Right atrium auricular region (tissue), 2 donors: ENCODE results near the gene GPLD1. TPM values are rescaled to one million over a fixed set of nuclear protein-coding genes. Genes with fewer than 3 reads are reported as not detected.
"Not testable (repeated sequence)": the region's sequence is repeated elsewhere in the genome, so short reads cannot be mapped to it uniquely, and the experiment has no call there.

ENCODE experiments used
- DNase-seq: peaks from one replicate; pipeline ENCODE4 v3.0.0-alpha.2; 2019; ENCODE audit warnings: low spot score
- H3K27ac ChIP-seq, 2 donors: fragments of 200-600 bp; sonication (generic); 1 replicate in 1 of 2; 2 replicates in 1 of 2; pipeline ENCODE4 v1.5.1; 2016 to 2019
- H3K27me3 ChIP-seq, 2 donors: fragments of 200-600 bp; sonication (generic); one replicate each; pipeline versions ENCODE4 v1.5.1 to v1.6.0; 2017 to 2019
- H3K36me3 ChIP-seq: fragments of 200-600 bp; sonication (generic); one replicate; pipeline ENCODE4 v1.5.1; 2016
- H3K4me1 ChIP-seq, 2 donors: fragments of 200-600 bp; sonication (generic); one replicate each; pipeline versions ENCODE4 v1.5.1 to v1.6.0; 2017 to 2019
- H3K4me3 ChIP-seq, 2 donors: fragments of 200-600 bp; sonication (generic); 1 replicate in 1 of 2; 2 replicates in 1 of 2; pipeline ENCODE4 v1.5.1; 2017 to 2019; ENCODE audit warnings: mild to moderate bottlenecking in 1 of 2, moderate library complexity in 1 of 2
- H3K9me3 ChIP-seq, 2 donors: fragments of 200-600 bp; sonication (generic); one replicate each; pipeline ENCODE4 v1.5.1; 2019
- total RNA-seq, 2 donors: library from RNA; depleted of rRNA; stranded (reverse); fragments of >200 nt; gene quantifications; one replicate each; pipeline ENCODE4 v1.1.0, GENCODE V29; 2016
- TF ChIP-seq, protein P1 (sequence below), 2 donors: fragments of 200-600 bp; sonication (generic); IDR thresholded peaks; one replicate each; pipeline ENCODE4 v1.5.1; 2019; ENCODE audit warnings: antibody characterized with exemption in 2 of 2

The GPLD1 gene
- total RNA-seq, 2 donors from 2014 or later, result 0.33 to 0.71 TPM

DNA sequence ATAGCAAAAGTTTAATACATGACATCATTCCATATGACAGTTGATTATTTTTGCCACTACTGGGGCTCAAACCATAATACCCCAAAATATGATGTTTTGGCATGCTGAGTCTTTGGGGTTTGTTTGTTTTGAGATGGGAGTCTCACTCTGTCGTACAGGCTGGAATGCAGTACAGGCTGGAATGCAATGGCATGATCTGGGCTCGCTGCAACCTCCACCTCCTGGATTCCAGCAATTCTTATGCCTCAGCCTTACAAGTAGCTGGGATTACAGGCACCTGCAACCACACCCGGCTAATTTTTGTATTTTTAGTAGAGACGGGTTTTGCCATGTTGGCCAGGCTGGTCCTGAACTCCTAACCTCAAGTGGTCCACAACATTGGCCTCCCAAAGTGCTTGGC is 87.9 kb downstream of the GPLD1 start:
- Histone ChIP-seq H3K4me3 (no peak overlapping the region), H3K27ac (no peak overlapping the region), H3K4me1 (peaks cover 0 to 27% of the 10 kb centered on the region in 2 donors), H3K9me3 (no peaks in the 10 kb centered on the region), H3K36me3 (peaks cover 13% of the 10 kb centered on the region), H3K27me3 (peaks cover 0 to 4% of the 10 kb centered on the region in 2 donors)
- TF ChIP-seq, protein P1, sequence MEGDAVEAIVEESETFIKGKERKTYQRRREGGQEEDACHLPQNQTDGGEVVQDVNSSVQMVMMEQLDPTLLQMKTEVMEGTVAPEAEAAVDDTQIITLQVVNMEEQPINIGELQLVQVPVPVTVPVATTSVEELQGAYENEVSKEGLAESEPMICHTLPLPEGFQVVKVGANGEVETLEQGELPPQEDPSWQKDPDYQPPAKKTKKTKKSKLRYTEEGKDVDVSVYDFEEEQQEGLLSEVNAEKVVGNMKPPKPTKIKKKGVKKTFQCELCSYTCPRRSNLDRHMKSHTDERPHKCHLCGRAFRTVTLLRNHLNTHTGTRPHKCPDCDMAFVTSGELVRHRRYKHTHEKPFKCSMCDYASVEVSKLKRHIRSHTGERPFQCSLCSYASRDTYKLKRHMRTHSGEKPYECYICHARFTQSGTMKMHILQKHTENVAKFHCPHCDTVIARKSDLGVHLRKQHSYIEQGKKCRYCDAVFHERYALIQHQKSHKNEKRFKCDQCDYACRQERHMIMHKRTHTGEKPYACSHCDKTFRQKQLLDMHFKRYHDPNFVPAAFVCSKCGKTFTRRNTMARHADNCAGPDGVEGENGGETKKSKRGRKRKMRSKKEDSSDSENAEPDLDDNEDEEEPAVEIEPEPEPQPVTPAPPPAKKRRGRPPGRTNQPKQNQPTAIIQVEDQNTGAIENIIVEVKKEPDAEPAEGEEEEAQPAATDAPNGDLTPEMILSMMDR (IDR thresholded peaks at IDR 0.05), result no peak
- DNase-seq, result no peak

GRCh38 chr6:24400045-24401039 is 89.0 kb downstream of the GPLD1 start:
- not testable (repeated sequence) for H3K9me3 ChIP-seq, H3K36me3 ChIP-seq, H3K27ac ChIP-seq, H3K4me3 ChIP-seq, DNase-seq, H3K27me3 ChIP-seq
- peaks cover 0 to 27% of the 10 kb centered on the region in 2 donors for H3K4me1 ChIP-seq

- Histone ChIP-seq H3K9me3 (no peaks in the 10 kb centered on the region), H3K27ac (no peak overlapping the region), H3K4me1 (peaks cover 0 to 6% of the 10 kb centered on the region in 2 donors), H3K27me3 (peaks cover 0 to 4% of the 10 kb centered on the region in 2 donors), H3K4me3 (no peak overlapping the region), H3K36me3 (no peaks in the 10 kb centered on the region)
- no peak for DNase-seq
- TF ChIP-seq, protein P1 (IDR thresholded peaks at IDR 0.05), result no peak
Observed at GRCh38 chr6:24397631-24398030, 91.7 kb downstream of the GPLD1 start.

DNA sequence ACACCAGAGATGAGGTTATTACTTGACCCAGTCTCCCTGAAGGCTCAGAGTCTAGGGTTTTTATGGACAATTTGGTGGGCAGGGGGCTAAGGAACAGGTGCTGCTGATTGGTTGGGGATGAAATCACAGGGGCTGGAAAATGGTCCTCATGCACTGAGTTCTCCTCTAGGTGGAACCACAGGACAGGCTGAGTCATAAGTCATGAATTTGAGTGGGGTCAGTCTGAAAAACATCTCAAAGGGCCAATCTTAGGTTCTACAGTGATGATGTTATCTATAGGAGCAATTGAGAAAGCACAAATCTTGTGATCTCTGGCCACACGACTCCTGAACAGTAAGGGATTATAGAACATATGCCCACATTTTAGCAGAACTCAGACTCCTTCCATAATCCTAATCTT is 92.6 kb downstream of the GPLD1 start:
- H3K27me3 ChIP-seq, result peaks cover 0 to 4% of the 10 kb centered on the region in 2 donors
- TF ChIP-seq, protein P1 (IDR thresholded peaks at IDR 0.05), result no peak
- no peaks in the 10 kb centered on the region for H3K9me3 ChIP-seq
- H3K4me3 ChIP-seq, result no peak overlapping the region
- DNase-seq, result no peak
- H3K36me3 ChIP-seq, result no peaks in the 10 kb centered on the region
- H3K4me1 ChIP-seq, result no peaks in the 10 kb centered on the region
- no peak overlapping the region for H3K27ac ChIP-seq

DNA sequence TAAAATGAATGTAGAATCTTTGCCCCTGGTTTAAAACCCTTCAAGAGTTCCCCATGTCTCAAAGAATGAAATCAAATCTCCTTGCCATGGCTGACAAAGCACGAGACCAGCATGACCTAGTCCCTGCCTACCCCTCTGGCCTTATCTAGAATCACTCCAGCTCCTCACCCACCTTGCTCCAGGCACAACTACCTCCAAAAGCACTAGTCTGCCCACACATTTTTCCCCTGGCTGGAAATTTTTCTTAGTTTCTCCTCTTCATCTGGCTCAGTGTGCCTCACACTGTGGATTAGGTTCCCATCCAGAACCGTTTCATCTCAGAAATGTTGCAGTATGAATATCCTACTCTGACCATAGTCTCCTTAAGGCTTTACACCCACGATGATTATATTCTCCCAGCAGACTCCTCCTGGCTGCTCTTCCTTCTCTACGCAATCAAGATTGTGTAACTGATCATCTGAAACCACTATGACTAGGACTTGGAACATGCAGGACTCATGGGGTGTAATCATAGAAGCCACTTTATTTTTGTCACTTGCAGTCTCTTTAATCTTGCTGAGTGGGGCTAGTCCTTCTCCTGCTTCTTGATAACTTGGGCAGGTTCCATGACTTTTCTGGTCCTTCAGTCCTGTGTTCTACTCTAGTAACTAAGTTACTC is 94.5 kb downstream of the GPLD1 start:
- TF ChIP-seq, protein P1 (IDR thresholded peaks at IDR 0.05), result no peak
- no peak overlapping the region for H3K4me3 ChIP-seq
- no peaks in the 10 kb centered on the region for H3K9me3 ChIP-seq
- H3K36me3 ChIP-seq, result no peaks in the 10 kb centered on the region
- no peaks in the 10 kb centered on the region for H3K4me1 ChIP-seq
- H3K27me3 ChIP-seq, result peaks cover 0 to 4% of the 10 kb centered on the region in 2 donors
- no peak overlapping the region for H3K27ac ChIP-seq
- DNase-seq, result no peak
